Mucosa of gallbladder (tissue), 1 donor: ENCODE measurements around the gene HLA-DMA. TPM values are rescaled to one million over a fixed set of nuclear protein-coding genes. Genes with fewer than 3 reads are reported as not detected.
"Not testable (repeated sequence)": the region's sequence is repeated elsewhere in the genome, so short reads cannot be mapped to it uniquely, and the experiment has no call there.

Experiments used
- DNase-seq: peaks from one replicate; pipeline ENCODE4 v3.0.0-alpha.2; 2020; ENCODE audit warnings: low spot score
- total RNA-seq: library from RNA; stranded (reverse); gene quantifications from one replicate; pipeline ENCODE4 v1.2.1, GENCODE V29; 2021
- donor health status: DM: no; HTN: no; CAD: no.

Gene HLA-DMA
- total RNA-seq, 1 donor from 2014 or later: 68.2 TPM

GRCh38 chr6:32954986-32955802, 2.3 kb upstream of the HLA-DMA start:
- DNase-seq: no peak

DNA sequence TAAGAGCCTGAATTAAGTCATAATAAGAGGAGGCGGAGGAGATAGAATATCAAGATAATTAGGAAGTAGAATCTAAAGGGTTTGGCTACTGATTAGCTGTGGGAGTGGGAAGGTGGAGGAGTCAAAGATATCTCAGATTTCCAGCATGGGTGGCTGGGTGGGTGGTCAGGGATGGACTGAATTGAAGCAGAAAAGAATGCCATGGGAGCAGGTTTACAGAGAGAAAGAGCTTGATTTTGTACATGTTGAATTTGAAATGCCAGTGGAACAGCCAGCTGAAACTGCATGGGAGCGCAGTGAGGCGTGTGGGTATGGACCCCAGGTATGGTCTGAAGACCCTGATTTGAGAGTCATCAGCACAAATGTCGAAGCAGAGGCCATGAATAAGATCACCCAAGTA, 1.4 kb upstream of the HLA-DMA start:
- DNase-seq: no peak

DNA sequence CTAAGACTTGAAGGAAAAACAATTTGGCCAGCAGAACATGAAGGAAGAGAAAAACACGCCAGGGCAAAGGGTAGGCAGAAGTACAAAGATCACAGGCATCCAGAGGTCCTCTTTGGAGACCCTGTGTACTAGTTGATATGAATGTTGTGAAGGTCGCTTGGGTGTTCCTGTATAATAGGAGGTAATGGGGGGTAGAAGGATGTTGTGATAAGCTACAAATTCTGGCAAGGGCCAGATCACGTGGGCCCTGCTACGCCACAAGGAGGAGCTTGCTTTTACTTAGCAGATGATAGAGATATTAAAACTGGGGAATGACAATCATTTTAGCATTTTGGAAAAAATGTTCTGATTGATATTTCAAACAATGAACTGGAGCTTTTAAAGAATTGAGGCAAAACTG, 878 bp upstream of the HLA-DMA start:
- no peak for DNase-seq

DNA sequence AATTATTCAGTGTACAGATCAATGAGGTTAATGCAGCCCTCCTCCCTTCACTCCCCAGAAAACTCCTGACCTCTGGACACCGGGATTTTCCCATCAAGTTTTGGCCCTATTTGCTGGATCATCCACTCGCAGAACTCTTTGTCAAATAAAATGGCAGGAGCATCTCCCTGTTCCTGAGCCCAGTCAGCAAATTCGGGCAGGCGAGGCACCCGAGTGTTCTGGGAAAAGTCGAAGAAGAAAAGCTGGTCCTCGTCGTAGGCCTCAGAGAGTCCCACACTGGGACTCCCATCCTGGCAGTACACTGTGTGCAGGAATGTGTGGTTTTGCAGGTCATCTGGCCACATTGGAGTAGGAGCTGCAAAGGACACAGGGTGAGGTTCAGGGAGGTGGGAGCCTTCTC, 2.4 kb downstream of the HLA-DMA start:
- no peak for DNase-seq

DNA sequence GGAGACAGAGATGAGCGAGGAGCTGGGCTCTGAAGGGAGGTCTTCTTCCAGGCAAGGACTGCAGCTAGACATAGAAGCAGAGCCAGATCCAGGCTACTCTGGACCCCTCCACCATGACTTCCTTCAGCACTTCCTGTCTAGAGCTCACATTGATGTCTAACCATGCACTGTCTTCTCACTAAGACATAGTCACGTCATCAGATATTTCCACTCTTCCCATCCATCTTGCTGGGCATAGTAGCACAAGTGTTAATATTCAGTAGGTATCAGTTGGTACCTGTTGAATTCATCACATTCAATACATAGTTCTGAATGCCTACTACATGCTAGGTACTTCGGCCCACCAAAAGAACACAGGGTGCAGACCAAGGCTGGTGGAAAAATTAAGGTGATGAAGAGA, 2.9 kb downstream of the HLA-DMA start:
- DNase-seq: no peak

DNA sequence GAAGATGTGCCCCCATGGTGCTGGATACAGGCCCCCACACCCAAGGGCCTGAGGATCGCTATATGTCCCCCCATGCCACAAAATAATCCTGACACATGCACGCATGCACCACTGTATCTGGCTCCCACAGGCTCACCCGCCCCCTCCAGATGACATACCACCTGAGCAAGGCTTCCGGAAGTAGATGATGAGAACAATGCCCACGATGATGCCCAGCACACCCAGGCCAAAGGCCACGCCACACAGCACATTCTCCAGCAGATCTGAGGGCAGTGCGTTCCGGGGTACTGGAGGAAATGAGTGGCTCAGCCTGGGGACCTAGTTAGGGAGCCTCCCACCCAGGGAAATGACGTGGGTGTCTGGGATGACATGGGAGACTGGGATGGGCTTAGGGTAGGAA, 3.8 kb downstream of the HLA-DMA start:
- DNase-seq: no peak

DNA sequence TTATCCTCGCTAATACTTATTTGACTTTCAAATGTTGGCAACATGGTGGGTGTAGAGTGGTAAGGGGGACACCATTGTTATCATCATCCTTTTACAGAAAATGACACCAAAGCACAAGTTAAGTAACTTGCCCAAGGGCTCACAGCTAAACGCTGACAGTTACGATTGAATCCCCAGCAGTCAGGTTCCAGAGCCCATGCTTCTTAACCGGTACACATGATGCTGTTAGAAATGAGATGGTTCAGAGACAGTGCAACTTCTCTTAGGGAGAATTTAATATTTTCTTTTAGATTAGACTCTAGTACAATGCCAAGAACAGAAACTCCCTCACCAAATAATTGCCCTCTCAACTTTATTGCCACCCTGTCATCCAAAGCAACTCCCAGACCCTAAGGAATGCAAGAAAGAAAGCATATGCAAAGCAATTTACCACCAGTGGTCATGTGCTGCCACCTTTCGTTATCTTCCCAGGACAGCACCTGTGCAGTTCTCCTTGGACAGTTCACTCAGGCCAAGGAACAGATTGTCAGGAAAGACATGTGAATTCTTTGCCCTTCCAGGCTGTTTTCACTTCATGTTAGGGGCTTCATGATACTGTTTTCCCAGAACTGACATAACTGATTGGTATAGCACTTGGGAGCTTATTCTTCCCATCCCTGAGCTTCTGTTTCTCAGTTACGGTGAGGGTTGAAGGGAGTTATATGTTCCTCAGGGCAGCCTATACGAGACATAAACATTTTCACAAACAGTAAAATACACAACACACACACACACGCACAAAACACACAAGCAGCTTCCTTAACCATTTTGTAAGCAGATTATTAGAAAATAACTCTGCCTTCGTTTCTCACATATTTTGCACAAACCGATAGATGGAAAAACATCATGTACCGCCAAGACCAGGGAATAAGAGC, 5.1 kb downstream of the HLA-DMA start:
- peak; percentile 33 for DNase-seq

GRCh38 chr6:32946893-32947292, 6.0 kb downstream of the HLA-DMA start:
- no peak for DNase-seq

GRCh38 chr6:32945953-32946352, 6.9 kb downstream of the HLA-DMA start:
- DNase-seq: no peak

DNA sequence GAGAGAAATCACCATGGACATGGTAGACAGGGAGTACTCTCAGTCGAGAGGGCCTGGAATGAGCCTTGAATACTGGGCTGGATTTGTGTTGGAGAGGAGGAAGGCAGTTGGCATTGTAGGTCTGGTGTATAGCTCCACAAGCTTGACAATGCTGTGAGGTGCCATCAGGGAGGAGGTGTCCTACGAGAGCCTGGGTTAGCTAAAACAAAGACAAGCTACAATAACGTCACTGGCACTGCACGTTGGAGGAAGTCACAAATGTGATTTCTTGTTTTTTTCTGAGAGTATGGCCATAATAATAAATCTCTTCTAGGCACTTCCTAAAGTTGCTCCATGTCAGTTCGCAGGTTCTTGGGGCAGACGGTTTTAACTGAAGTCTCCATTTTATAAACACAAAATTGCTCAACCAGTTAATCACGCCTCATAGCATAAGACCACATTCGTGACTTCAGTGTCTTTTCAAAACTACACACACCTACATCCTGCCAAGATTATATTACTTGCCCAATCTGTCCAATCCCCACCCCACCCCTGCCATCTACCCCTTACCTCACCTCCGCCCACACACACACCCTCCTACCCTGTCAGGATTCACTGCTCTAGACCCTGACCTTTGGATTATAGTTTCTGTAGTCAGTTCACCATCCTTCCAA, 7.7 kb downstream of the HLA-DMA start:
- no peak for DNase-seq

DNA sequence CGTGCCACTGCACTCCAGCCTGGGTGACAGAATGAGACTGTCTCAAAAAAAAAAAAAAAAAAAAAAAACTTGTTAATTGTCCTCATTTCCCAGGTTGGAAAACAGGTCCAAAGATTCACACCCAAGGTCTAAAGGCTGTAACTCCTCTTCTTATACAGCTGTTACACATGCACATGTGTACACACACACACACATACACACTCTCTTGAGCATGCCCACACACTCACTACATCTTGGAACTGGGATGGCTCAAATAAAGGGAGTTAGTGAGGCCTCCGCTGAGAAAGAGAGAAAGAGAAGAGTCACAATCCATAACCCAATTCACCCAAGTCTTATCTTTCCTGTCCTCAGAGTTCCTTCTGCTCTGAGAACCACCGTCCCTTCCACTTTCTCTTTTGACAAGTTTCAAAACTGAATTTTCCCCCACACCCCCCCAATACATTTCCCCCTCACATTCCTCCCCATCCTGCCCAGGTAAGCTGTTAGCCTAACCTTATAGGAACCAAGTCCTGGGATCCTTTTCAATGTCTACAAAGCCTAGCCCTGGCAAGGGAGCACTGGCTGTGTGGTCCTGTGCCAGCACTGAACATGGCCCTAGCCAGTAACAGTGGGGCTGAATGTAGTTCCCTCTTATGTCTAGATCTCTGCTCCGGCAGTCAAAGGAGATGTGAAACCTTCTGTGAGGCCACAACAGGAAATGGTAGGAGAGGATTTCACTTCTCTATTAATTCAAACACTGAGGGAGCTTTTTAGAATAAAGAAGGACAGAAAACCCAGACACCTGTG, 8.8 kb downstream of the HLA-DMA start:
- DNase-seq: no peak

- DNase-seq: not testable (repeated sequence)
These were observed 10.3 kb downstream of the HLA-DMA start for GRCh38 chr6:32942555-32943123.

DNA sequence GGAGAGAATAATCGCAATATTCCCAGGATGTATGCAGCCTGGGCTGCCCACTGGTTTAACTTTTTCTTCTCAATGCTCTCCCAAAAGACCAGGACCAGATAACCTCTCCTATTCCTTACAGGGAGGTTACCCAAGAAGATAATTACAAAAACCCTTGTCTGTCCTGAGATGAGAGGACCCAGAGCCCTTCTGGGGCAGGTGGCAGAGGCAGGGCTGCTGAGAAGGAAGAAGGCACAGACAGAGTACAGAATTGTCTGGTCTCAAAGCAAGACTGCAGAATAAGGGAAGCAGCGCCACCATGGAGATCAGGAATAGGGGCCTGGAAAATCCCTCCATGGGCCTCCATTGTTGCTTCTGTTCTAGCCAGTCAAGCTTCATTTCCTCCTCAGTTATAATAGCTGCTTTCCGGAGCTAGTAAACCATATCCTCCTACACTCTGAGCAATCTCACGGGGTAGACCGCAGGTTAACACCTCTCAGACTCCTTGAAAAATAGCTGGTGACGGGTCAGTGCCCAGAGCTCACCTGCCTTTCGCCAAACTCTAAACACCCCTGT, 11.6 kb downstream of the HLA-DMA start:
- DNase-seq: no peak

DNA sequence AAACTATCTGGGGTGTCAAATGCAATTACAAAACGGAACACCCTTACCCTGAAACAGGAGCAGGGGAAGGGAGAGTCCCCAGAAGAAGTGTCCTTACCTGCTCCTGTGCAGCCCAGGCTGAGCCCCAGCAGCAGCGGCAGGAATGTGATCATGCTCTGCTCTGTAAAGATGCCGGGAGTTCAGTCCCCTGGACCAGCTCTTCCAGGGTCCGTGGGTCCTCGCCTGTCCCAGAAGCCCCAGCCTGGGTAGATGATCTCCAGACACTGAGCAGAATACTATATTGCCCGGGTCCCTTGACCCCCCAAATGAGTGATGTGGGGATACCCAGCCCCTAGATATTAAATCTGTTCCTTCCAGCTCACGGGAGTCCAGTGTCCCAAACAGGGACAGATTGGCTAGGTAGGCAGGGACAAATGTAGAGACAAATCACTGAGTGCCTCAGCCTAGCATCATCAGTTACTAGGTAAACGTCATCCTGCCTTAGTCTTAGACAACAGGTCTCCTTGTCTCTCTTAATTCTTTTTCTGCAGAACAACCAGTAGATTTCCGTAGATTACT, 12.2 kb downstream of the HLA-DMA start, which contains the start of gene HLA-DMB:
HLA-DMB (minus strand) TSS at position 373 of the 558 bp plus-strand sequence; CDS start at position 152, 221 bp downstream.
- peak; percentile 79 for DNase-seq

- DNase-seq: no peak
These were observed 14.4 kb downstream of the HLA-DMA start for GRCh38 chr6:32938494-32938893.

DNA sequence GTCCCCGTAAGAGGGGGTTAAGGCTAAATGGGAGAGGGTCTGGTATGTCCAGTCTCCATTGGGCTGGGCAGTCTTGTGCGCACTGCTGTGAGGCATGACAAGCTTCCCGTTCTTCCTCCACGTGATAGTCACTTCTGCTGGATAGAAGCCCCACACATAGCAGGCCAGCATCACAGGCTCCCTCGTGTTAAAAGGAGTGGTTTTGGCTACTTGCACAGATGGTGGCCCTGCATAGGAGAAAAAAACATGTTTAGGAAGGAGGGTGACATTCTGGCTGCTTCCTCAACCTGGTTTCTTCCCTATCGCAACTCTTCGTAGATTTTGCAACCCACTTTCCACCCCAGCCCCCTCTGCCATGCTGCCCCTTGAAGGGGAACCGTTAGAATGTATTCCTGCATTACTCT, 15.7 kb downstream of the HLA-DMA start:
- no peak for DNase-seq

GRCh38 chr6:32936239-32937152, 16.4 kb downstream of the HLA-DMA start:
- no peak for DNase-seq

DNA sequence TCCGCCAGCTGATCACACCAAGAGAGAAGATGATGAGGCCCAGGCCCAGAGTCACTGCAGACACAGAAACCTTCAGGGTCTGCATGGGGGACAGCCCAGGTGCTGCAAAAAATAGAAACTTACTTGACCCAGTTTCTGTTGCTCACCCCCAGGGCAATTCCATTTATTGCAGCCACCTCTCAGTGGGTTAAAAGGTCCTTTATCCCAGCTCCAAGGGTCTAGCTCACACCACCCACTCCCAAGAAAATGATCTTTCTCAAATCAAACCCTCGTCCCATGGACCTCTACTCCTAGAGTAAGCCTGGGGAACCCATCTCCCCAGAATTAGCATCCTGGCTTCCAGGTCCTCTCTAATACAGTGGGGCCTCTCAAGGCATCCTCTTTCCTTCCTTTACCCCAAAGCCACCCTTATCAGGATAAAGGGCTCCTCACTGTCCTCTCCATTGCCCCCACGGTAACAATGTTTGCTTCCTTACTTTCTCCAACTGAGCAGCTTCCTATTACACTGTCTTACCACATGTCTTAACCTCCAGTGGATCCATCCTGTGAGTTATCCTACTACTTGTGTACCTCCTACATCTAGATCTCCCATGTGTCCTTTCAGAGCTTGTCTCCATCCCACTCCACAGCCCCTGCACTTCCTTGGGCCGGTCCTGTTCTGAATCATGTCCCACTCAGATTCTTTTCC, 17.2 kb downstream of the HLA-DMA start:
- DNase-seq: no peak

GRCh38 chr6:32933661-32934085, 19.2 kb downstream of the HLA-DMA start:
- DNase-seq: peak; percentile 81
